22Rv1 (cell line): ENCODE results near the gene SDHAF2.

ENCODE experiments used
- CTCF ChIP-seq: fragments of 450-650 bp; IDR thresholded peaks from 2 replicates; pipeline ENCODE4 v1.5.1; 2017; ENCODE audit warnings: mild to moderate bottlenecking
- ZFX ChIP-seq: fragments of 450-650 bp; IDR thresholded peaks from 2 replicates; pipeline ENCODE4 v1.6.1; 2017; ENCODE audit warnings: antibody characterized with exemption, borderline replicate concordance

- no peak for TF ChIP-seq CTCF
- no peak for TF ChIP-seq ZFX
These were observed 30.6 kb downstream of the SDHAF2 start for GRCh38 chr11:61460474-61460881.
